ENCODE results near the gene PHEX.

Gene PHEX

DNA sequence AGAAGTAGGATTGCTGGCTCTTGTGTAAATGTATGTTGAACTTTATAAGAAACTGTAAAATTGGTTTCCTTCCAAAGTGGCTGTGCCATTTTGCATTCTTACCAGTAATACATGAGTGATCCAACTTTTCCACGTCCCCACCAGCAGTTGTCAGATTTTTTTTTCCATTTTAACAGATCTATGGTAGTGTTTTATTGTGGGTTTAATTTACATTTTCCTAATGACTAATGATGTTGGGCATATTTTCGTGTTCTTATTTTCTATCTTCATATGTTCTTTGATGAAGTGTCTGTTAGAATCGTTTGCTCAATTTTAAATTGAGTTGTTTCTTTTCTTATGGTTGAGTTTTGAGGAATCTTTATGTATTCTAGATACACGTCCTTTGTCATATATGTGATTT is 56.2 kb downstream of the PHEX start:
- H3K4me3 ChIP-seq (ENCODE audit: low read depth, low read length), result no peak overlapping the region
- TF ChIP-seq POLR2A (IDR thresholded peaks at IDR 0.05; ENCODE audit: extremely low read depth, insufficient read length) (no peak), MYC (IDR thresholded peaks at IDR 0.05; ENCODE audit: low read depth, low read length) (no peak)
- TF ChIP-seq, protein P1, sequence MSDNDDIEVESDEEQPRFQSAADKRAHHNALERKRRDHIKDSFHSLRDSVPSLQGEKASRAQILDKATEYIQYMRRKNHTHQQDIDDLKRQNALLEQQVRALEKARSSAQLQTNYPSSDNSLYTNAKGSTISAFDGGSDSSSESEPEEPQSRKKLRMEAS (IDR thresholded peaks at IDR 0.05; ENCODE audit: low read depth, low read length), result no peak
- TF ChIP-seq, protein P2, sequence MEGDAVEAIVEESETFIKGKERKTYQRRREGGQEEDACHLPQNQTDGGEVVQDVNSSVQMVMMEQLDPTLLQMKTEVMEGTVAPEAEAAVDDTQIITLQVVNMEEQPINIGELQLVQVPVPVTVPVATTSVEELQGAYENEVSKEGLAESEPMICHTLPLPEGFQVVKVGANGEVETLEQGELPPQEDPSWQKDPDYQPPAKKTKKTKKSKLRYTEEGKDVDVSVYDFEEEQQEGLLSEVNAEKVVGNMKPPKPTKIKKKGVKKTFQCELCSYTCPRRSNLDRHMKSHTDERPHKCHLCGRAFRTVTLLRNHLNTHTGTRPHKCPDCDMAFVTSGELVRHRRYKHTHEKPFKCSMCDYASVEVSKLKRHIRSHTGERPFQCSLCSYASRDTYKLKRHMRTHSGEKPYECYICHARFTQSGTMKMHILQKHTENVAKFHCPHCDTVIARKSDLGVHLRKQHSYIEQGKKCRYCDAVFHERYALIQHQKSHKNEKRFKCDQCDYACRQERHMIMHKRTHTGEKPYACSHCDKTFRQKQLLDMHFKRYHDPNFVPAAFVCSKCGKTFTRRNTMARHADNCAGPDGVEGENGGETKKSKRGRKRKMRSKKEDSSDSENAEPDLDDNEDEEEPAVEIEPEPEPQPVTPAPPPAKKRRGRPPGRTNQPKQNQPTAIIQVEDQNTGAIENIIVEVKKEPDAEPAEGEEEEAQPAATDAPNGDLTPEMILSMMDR (IDR thresholded peaks at IDR 0.05; ENCODE audit: low read depth, low read length), result no peak
- DNase-seq (ENCODE audit: low read depth), result no peak

DNA sequence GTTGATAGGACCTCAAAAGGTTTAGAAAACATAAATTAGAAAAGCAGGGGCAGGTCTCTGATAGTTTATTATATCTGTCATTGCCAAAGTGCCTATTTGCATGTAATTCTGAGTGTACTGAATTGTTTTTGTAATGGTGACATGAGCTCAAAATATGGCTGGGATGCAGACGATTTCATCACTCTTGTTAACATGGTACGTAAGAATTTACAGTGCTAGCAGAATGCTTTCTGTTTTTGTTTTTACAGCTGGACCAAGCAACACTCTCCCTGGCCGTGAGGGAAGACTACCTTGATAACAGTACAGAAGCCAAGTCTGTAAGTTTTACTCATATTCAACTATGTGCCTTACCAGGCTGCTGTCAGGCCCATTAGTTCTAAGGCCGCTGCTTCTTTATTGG is 58.1 kb downstream of the PHEX start:
- no peak for DNase-seq (ENCODE audit: low read depth)
- TF ChIP-seq, protein P2 (IDR thresholded peaks at IDR 0.05; ENCODE audit: low read depth, low read length), result no peak
- TF ChIP-seq POLR2A (IDR thresholded peaks at IDR 0.05; ENCODE audit: extremely low read depth, insufficient read length) (no peak), MYC (IDR thresholded peaks at IDR 0.05; ENCODE audit: low read depth, low read length) (no peak)
- TF ChIP-seq, protein P1 (IDR thresholded peaks at IDR 0.05; ENCODE audit: low read depth, low read length), result no peak
- no peak overlapping the region for H3K4me3 ChIP-seq (ENCODE audit: low read depth, low read length)

DNA sequence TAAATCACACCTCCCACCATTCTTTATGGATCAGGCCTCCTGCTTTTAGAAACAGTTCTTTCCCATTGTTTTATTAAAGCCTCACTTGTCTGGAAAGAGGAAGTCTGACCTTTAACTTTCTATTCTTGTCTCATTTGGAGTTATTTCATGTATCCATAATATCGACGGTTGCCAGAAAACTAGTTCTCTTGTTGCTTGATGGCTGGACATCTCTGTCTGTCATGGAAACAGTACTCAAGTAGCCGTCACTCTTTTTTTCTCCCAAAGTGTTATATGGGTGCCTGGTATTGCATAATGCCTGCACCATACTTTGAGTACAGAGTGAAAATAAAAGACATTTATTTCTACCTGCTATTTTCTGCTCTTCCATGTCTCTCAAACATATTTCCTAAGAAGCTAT is 61.4 kb downstream of the PHEX start:
- TF ChIP-seq MYC (IDR thresholded peaks at IDR 0.05; ENCODE audit: low read depth, low read length), result no peak
- no peak for DNase-seq (ENCODE audit: low read depth)
- H3K4me3 ChIP-seq (ENCODE audit: low read depth, low read length), result no peak overlapping the region

DNA sequence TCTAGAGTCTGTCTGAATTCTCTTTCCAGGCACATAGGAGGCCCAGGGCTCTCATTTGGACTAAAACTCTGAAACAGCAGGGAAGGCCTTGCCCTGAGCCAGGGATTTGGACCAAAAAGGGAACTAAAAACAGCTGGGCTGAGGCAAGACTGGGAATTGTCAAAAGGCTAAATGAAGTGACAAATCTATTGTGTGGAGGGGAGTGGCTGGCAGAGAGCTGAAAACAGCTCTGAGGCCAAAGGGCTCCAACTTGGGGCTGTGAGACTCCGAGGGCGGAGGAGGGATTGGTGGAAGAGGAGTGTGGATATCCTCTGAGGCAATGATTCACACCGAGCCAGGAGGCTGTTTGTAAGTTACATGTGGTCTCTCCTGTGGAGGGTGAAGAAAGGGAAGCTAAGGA is 63.2 kb downstream of the PHEX start:
- H3K4me3 ChIP-seq (ENCODE audit: low read depth, low read length), result no peak overlapping the region
- TF ChIP-seq, protein P2 (IDR thresholded peaks at IDR 0.05; ENCODE audit: low read depth, low read length), result no peak
- TF ChIP-seq, protein P1 (IDR thresholded peaks at IDR 0.05; ENCODE audit: low read depth, low read length), result no peak
- DNase-seq (ENCODE audit: low read depth), result no peak

DNA sequence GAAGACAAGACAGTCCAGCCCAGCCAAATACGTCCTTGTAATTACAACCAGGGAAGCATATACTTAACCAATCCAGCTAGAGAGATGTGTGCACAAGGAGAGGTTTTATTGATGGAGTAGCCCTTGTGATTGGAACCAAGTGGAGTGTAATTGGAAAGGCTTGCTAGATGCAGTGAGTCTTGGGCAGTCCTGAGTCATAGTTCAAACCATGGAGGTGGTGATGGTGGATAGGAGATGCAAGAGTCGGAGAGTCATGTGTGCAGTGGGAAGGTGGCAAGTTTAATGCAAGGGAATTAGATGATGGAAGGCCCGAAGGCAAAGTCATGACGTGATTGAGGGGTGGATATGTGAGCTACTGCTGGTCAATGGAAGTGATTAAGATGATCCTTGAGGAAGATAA is 63.7 kb downstream of the PHEX start:
- H3K4me3 ChIP-seq (ENCODE audit: low read depth, low read length), result no peak overlapping the region
- DNase-seq (ENCODE audit: low read depth), result no peak
- TF ChIP-seq, protein P1 (IDR thresholded peaks at IDR 0.05; ENCODE audit: low read depth, low read length), result no peak
- TF ChIP-seq, protein P2 (IDR thresholded peaks at IDR 0.05; ENCODE audit: low read depth, low read length), result no peak
- TF ChIP-seq POLR2A (IDR thresholded peaks at IDR 0.05; ENCODE audit: extremely low read depth, insufficient read length) (no peak), MYC (IDR thresholded peaks at IDR 0.05; ENCODE audit: low read depth, low read length) (no peak)

DNA sequence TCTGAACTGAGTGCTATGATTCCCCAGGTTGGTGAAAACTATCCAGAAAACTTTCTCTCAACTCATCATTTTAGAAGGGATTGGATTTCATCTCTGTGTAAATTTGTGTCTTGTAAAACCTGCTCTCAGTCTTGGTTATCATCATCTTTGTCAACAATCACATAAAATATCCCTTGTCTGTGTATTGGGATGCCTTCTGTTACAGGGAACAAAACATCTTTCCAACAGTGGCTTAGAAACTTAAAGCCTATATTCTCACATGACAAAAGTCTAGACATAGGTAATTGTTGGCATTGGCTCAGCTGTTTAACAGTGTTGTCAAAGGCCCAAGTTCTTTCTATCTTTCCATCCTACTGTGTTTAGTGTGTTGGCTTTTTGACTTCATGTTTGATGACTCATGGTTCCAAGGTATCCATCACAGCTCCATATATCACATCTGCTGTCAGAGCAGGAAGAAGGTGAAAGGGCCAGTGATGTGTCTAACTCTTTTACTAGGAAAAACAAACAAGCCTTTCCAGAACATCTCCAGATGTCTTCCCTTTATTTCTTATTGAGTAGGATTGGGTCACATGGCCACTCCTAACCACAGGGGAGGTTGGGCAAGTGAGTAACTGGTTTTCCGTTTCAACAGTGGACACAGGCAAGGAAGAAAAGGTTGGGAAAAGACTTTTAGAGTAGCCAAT is 65.0 kb downstream of the PHEX start:
- no peak for DNase-seq (ENCODE audit: low read depth)
- TF ChIP-seq MYC (IDR thresholded peaks at IDR 0.05; ENCODE audit: low read depth, low read length) (no peak), POLR2A (IDR thresholded peaks at IDR 0.05; ENCODE audit: extremely low read depth, insufficient read length) (no peak)
- TF ChIP-seq, protein P1 (IDR thresholded peaks at IDR 0.05; ENCODE audit: low read depth, low read length), result no peak
- TF ChIP-seq, protein P2 (IDR thresholded peaks at IDR 0.05; ENCODE audit: low read depth, low read length), result no peak
- H3K4me3 ChIP-seq (ENCODE audit: low read depth, low read length), result no peak overlapping the region

All from NB4 (cell line).